LHCN-M2 (cell line): Measurements from ENCODE around the gene TARBP1. TPM values are rescaled to one million over a fixed set of nuclear protein-coding genes. Genes with fewer than 3 reads are reported as not detected.
A peak's percentile ranks its signal among the peaks of the same experiment; 100 is the strongest.

Experiments used
- DNase-seq: peaks from one replicate; pipeline ENCODE4 v3.0.0-alpha.2; 2012; ENCODE audit warnings: low read depth
- total RNA-seq: library from RNA; depleted of rRNA; stranded (reverse); fragments of >200 nt; gene quantifications from 2 replicates; pipeline ENCODE4 v1.2.3, GENCODE V29; 2014

Gene TARBP1
- total RNA-seq, 1 experiment from 2014 or later, result 13.1 TPM

DNA sequence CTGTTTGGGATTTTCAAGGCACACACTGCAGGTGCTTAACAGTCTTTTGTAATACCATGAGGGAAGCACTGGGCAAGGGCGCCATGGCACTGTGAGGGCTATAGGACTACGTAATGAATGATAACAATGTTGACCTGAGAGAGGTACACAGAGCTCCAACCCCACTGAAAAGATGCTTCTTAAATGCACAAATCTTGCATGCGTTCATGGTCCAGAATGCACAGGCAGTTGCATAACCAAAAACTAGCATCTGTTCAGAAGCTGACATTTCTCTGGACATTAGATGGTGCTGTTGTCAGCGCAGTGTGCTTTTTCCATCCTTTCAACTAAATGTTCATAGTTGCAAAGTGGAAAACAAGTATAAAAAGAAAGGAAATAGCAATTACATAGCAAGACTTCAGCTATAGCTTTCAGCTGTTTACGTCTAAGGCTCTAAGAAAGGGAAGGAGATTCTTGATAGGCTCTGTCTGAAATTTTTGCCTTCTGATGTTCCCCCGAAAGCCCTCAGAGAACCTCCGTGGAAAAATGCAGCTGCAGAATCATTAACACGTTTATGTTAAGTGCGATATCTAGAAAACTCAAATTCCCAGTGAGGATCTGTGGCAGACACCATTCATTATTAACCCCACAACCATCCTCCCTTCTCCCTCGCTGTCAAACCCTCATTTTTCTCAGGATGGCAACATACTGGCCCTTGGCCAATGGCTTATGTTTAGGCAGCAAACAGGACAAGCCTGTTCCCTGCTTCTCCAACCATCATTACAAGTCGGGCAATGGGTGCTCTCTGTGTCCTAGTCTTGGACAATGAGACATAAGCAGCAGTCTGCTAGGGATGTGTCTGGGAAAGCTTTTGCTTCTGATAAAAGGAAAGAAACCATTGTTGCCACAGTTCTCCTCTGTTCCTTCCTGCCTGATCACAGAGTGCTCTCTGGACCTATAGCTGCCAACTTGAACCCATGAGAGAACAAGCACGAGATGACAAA is 8.2 kb upstream of the TARBP1 start:
- DNase-seq, result peak; percentile 75

DNA sequence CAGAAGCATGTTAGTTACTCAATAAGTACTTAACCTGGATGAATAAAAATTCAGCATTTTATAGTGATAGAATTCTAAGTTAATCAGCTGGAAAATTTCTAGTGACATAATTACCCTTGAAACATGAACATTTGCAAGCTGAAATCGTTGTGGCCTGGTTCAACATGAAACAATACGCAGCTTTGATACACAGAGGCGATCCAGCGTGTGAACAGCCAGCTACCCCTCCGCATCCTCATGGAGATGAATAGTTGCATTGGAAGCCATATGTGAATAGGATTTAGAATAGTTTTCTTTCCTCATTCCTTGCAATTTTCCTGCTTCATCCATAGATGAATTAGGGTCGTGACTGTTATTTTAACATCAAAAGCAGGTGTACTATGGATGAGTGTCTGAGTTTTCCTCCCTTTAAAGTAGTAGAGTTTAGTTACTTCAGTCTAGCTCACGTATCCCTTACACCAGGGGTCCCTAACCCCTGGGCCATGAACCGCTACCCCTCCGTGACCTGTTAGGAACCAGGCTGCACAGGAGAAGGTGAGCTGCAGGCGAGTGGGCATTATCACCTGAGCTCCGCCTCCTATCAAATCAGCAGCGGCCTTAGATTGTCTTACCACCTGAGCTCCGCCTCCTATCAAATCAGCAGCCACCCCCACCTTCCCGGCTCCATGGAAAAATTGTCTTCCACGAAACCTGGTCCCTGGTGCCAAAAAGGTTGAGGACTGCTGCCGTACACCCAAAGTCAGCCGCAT is 6.2 kb upstream of the TARBP1 start:
- DNase-seq, result no peak

DNA sequence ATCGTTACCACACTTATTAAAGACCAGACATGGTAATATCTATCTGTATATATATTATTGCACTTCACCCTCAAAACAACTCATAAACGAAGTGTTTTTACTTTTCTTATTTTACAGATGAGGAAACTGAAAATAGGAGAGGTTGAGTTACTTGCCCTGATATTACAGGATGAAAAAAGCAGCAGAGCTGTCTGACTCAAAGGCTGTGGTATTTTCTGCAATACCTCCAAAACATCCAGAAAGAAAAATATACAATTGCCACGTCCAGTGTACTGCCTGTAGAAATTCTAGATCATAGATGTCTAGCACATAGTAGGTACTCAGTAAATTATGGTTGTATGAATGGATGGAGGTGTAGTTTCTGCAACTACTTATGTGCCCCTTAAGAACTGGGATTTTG is 5.2 kb upstream of the TARBP1 start:
- no peak for DNase-seq

DNA sequence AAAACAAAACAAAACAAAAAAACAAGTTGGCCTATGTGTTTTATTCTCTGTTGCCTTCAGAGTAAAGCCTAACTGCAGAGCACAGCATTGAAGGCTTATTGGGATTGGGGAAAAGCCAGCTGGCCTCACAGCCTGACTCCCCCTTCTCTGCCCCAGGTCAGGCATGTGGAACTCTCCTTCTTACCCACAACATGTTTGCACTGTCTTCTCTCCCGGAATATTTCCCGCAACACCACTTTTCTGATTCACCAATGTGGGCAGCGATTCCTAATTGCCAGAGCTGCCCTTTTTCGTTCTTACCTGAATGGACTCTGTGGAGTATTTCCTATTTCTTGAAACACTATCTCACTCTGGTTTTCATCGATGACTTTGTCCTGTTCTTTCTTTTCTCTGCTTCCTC is 2.8 kb upstream of the TARBP1 start:
- DNase-seq, result no peak

DNA sequence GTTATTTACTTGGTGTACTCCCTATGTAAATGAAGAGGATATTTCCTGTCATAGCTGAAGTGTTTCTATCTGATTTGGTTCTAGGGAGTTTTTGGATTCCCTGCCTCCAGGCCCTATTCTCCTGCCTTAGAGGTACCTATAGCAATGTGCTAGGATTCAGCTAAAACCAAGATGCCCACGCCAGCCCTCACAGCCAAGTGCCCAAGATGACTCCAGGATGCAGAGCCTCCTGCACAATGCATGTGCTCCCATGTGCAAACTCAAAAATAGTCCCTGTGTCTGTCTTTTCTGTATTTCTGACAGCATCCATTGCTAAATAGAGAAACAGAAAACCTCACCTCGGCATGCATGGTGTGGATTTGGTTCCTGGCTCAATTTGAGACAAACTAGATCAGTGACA is 887 bp upstream of the TARBP1 start:
- DNase-seq, result no peak

DNA sequence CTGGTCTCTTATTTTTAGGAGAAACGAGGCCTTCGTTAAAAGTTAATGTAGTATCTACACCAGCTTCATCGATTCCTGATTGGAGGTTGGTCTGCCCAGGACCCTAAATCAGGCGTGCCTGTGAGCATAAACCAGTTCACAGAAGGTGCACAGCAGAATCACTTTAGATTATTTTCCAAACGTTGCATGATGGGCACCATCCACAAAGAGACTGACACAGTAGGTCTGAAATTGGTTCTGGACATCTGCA is 256 bp upstream of the TARBP1 start:
- DNase-seq, result no peak

DNA sequence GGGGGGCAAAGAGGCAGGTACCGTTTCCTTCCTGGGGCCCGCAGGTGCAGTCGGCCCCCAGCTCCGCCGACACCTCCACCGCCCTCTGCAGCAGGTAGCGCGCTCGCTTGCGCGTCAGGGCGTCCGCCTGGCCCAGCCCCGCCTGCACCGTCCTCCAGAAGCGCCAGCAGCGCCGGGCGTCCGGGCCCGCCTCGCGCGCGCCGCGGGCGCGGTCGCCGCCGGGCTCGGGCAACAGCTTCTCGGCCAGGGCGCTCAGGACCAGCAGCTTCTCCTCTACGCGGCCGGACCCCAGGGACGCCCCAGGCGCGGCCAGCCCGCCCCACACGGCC is 863 bp downstream of the TARBP1 start:
- DNase-seq, result no peak

DNA sequence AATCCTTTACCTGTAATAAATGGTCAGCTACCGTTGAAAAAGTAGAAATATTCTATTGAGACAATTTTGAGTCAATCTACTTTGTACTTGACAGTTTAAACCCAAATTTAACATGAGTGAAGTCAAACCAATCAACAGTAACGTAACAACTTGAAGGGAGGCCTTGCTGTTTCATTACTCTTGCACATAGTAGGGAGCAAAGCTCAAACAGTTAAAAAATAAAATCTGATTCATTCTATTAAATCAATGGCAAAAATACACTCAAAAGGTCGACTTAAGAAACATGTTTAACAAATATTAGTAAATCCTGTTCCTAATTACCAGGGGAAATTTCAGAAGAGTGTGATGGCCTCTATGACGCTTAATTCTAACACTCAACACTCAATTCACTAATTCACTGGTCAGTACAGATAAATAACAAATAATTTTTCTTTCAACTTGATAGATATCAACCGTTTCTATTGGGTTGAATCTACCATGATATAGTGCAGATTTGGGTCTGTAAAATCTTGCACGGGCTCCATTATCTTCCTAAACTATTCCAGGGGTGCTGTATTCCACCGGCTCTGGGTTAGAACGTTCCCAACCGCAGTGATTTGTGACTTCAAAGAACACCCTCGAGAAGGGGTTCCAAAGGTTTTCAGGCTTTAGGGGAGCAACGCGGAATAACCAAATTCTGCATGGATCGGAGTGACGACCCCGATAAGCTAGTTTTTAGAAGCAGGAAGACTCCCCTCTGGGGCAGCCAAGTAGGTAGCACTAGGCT is 1.4 kb downstream of the TARBP1 start:
- no peak for DNase-seq

DNA sequence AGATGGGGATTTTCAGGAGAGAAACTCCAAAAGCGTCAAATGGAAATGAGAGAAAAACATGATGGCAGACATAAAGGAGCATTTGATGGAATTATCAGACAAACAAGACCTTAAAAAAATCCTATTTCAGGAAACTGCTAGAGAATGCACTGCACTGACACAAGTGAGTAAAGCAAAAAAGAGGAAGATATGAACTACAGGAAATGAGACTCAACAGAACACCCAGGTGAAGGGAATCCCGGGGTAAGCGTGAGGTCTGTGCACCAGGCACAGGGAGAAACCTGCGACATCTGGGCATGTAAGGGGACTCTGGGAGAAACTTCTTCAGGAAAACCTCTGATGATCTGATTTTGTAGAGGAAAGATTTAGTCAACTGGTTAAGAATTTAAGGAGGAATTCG is 2.8 kb downstream of the TARBP1 start:
- DNase-seq, result no peak

DNA sequence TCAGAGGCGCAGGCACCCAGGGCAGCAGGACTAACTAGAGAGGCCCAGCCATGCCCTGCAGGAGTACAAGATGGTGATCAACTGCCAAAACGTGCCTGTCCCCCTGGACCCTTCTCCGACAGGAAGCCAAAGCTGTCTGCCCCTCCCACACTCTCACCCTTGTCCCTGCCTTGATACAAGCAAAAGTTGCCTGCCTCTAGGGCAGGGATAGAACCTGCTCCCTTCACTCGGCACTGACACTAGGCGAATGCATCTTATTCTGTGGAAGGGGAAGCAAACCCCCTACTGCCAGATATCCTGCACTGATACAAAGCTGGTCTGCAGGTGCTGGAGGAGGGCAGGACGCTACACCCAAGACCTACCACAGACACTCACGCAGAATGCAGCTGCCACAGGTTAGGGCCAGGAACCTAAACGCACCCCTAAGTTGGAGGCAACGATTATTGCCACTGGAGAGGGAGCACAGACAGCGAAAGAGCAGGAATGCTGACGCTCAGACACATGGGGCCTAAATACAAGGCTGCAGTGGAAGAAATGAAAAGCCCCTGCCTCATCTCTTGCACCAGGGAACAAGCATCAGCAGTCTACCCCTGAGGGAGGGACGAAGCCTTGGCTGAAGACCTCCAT is 3.7 kb downstream of the TARBP1 start:
- no peak for DNase-seq

DNA sequence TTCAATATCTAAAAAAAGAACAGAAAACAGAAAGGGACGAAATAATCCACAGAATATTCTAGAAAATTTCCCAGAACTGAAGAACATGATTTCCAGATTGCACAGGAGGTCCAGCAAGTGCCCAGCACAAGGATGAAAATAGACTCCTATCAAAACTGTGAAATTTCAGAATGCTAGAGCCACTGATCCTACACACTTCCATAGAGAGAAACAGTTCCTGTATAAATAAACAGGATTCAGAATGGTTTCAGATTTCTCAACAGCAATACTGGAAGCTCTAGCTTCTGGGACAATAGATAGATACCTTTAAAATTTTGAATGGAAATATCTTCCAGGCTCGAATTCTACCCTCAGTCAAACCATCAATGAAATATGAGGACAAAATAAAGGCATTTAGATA is 4.6 kb downstream of the TARBP1 start:
- DNase-seq, result no peak

DNA sequence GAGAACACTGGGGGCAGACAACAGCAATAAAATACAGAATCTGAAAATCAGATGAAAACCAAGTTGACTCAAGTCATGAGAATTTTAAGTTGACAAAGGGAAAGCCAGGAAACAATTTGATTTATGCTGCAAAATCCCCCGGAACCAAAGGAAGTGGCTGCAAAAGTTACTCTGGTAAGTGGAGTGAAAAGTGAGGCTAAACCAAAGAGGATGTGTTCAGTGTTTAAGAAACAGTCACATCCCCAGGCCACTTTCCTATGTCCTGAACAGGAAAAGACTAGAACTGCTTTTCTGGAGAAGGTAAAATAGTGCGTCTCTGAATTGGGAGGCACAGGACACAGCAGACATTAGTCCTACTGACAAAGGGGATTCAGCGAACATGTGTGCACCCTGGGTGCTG is 5.9 kb downstream of the TARBP1 start:
- no peak for DNase-seq

DNA sequence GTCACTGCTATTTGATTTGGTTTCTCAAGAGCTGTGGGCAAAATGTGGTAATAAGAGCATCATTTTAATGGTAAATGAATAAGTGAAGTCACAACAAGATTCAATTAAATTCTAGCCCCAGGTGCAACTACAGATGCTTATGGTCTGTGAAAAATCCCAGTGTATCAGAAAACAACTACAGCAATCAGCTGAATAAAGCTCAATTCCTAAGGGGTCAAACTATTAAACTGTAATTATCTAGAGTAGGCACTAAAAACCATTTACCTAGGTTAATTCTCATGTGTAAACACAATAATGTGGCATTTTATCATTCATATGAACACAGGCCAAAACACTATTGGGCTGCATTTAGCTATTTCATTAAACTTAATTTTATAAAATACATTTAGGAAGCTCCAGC is 9.6 kb downstream of the TARBP1 start:
- no peak for DNase-seq

DNA sequence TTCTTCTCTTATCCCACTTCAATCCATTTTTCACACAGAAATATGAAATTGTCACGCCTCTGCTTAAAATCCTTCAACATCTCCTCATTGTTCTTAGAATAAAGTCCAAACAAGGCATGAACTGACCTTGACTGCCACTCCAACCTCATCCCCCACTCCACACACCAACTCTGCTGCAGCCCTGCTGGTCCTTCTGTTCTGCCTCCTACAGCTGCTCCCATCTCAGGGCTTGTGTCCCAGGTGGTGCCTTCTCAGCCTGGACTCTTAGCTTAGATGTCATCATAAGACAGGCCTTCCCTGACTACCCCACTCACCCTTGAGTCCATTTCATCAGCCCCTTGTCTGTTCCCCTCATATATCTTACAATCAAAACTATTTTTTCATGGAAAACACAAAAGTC is 10.4 kb downstream of the TARBP1 start:
- DNase-seq, result no peak

DNA sequence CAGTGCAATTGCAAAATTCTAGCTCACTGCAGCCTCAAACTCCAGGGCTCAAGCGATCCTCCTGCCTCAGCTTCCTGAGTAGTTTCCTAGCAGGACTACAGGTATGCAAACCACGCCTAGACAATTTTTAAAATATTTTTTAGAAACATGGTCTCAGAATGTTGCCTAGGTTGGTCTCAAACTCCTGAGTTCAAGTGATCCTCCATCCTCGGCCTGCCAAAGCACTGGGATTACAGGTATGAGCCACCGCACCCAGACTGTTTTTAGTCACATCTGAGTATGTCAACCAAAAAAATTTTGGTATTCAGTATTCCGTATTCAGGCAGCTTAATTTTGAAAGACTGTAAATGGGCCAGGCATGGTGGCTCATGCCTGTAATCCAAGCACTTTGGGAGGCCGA is 11.2 kb downstream of the TARBP1 start:
- no peak for DNase-seq

DNA sequence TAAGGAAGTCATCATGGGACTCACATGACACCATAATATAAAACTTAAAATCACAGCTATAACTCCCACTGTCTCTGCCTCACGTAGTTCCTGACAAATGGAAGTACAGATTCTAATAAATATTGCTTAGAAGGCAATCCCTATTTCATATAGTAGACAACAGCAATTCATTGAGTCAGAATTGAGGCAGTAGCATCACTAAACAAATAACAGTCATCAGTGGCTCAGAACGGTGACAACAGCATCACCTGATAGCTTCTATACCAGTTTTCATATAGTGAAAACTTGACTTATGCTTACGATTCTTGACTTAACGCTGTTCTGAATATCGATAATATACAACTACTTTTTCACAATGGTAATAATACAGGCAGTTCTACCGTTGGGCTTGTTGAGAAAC is 12.0 kb downstream of the TARBP1 start:
- no peak for DNase-seq

DNA sequence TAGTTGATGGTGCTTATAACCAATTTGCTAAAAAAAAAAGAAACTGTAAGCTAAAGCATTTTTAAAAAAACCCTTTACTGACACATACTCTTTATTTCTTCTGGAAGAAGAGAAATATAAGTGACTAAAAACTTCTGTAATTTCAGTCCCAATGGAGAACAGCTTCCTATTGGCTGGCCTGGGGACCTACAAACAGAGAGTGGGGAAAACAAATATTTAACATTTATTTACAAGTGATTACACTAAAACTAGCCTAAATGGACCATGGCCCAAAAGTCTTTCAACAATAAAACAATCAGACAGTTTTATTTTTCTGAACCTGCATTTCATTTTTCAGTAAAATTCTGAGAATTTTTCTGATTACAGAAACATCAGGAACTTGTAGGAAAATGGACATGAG is 15.2 kb downstream of the TARBP1 start:
- no peak for DNase-seq

DNA sequence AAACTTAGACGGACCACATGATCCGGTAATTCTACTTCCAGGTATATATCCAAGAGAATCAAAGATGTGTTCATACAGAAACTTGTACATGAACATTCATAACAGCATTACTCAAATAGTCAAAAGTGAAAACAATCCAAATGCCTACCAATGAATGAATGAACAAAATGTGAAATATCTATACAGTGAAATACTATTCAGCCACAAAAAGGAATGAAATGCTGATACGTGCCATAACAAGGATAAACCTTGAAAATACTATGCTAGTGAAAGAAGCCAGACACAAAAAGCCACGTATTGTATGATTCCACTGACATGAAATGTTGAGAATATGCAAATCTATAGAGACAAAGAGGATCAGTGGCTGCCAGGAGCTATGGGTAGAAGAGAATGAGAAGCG is 18.3 kb downstream of the TARBP1 start:
- no peak for DNase-seq

DNA sequence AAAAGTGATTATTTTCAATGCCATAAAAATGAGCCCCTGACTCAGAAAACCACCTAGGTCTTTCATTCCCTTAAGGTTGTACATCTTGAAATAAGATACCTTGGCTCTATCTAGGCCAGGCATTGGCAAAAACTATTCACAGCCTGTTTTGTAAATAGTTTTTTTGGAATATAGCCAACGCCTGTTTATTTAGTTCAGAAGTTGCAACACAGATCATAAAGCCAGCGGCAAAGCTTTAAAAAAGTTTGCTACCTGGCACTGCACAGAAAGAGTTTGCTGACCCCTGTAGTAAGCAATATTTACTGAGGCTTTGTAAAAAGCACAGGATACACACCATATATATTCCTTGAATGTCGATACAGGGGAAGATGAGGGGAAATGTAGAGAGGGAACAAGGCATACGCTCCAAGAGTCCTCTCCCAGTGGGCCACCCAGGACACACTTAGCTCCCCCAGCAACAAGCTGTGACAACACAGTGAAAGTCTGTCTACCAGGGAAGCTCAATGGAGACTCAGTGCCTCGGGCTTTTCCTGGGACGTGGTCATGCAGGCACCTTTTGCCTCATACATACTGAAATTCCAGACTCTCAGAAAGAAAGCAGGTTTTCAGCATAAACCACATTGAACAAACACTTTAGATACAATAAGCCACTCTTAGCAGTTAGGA is 20.5 kb downstream of the TARBP1 start:
- no peak for DNase-seq

DNA sequence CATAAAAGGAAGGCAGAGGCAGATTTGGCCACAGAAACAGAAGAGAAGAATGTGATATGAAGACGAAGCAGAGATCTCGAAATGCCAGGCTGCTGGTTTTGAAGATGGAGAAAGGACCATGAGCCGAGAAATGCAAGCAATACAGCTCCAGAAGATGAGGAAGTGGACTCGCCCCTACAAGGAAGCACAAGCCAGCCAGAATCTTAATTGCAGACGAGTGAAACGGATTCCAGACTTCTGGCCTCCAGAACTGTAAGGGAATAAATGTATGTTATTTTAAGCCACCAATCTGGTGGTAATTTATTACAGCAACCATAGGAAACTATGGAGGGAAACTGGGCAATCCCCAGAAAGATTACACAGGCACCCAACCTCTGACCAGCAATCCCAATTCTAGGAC is 24.1 kb downstream of the TARBP1 start:
- no peak for DNase-seq

DNA sequence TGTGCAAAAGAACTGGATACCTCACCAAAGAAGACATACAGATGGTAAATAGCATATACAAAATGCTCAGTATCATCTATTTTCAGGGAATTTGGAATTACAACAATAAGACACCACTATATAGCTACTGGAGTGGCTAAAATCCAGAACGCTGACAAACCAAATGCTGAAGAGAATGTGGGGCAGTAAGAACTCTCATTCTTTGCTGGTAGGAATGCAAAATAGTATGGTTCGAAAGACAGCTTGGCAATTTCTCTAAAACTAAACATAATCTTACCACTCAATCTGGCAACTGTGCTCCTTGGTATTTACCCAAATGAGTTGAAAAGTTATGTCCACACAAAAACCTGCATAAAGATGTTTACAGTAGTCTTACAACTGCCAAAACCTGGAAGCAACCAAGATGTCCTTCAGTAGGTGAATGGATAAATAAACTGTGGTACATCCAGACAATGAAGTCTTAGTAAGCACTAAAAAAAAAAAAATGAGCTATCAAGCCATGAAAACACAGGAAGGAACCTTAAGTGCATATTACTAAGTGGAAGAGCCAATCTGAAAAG is 26.5 kb downstream of the TARBP1 start:
- DNase-seq, result no peak
